H9 (cell line): ENCODE results near the gene BDNF. TPM values are rescaled to one million over a fixed set of nuclear protein-coding genes. Genes with fewer than 3 reads are reported as not detected.

Source experiments
- DNase-seq: peaks from one replicate; pipeline ENCODE4 v3.0.0-alpha.2; 2017
- H2AFZ ChIP-seq: one replicate; pipeline ENCODE4 v1.6.1; 2013; ENCODE audit warnings: mild to moderate bottlenecking, low read length, control low read depth, moderate library complexity
- H2AK5ac ChIP-seq: 2 replicates; pipeline ENCODE4 v1.6.1; 2013; ENCODE audit warnings: low read length, control low read depth, mixed read lengths; ENCODE audit not compliant: insufficient read length
- H2BK120ac ChIP-seq: one replicate; pipeline ENCODE4 v1.6.1; 2013; ENCODE audit warnings: low read depth, mild to moderate bottlenecking, low read length, control low read depth, inconsistent platforms; ENCODE audit not compliant: poor library complexity, severe bottlenecking
- H2BK12ac ChIP-seq: 2 replicates; pipeline ENCODE4 v1.6.1; 2013; ENCODE audit warnings: low read length, control low read depth, mixed read lengths, low read depth; ENCODE audit not compliant: insufficient read length
- H2BK15ac ChIP-seq: 2 replicates; pipeline ENCODE4 v1.6.1; 2013; ENCODE audit warnings: low read depth, low read length, control low read depth
- H2BK20ac ChIP-seq: one replicate; pipeline ENCODE4 v1.6.1; 2013; ENCODE audit warnings: low read depth, mild to moderate bottlenecking, low read length, control low read depth, inconsistent platforms; ENCODE audit not compliant: poor library complexity, severe bottlenecking
- H2BK5ac ChIP-seq: 2 replicates; pipeline ENCODE4 v1.6.1; 2013; ENCODE audit warnings: low read length, control low read depth, mixed read lengths; ENCODE audit not compliant: insufficient read length
- H3K14ac ChIP-seq: 2 replicates; pipeline ENCODE4 v1.6.1; 2013; ENCODE audit warnings: low read length, control low read depth; ENCODE audit not compliant: insufficient read depth
- H3K18ac ChIP-seq: 2 replicates; pipeline ENCODE4 v1.6.1; 2013; ENCODE audit warnings: low read depth, mild to moderate bottlenecking, mixed read lengths, low read length, control low read depth; ENCODE audit not compliant: insufficient read length
- H3K23ac ChIP-seq: 2 replicates; pipeline ENCODE4 v1.6.1; 2013; ENCODE audit warnings: low read length, control low read depth, mixed read lengths, low read depth; ENCODE audit not compliant: insufficient read length
- H3K23me2 ChIP-seq: 2 replicates; pipeline ENCODE4 v1.6.1; 2013; ENCODE audit warnings: low read depth, mild to moderate bottlenecking, mixed read lengths, low read length, control low read depth; ENCODE audit not compliant: insufficient read length, poor library complexity, severe bottlenecking
- H3K27ac ChIP-seq: 2 replicates; pipeline ENCODE4 v1.5.1; 2013; ENCODE audit warnings: low read length, control low read depth, mixed read lengths, low read depth; ENCODE audit not compliant: insufficient read length
- H3K27me3 ChIP-seq: 2 replicates; pipeline ENCODE4 v1.6.1; 2013; ENCODE audit warnings: low read length, control low read depth, inconsistent platforms; ENCODE audit not compliant: insufficient read depth
- H3K4ac ChIP-seq: 2 replicates; pipeline ENCODE4 v1.6.1; 2013; ENCODE audit warnings: low read depth, mild to moderate bottlenecking, control low read depth, inconsistent platforms, low read length, moderate library complexity
- H3K4me1 ChIP-seq: 2 replicates; pipeline ENCODE4 v1.6.1; 2013; ENCODE audit warnings: low read length, control low read depth, inconsistent platforms; ENCODE audit not compliant: insufficient read depth
- H3K4me2 ChIP-seq: 2 replicates; pipeline ENCODE4 v1.6.1; 2013; ENCODE audit warnings: low read length, control low read depth, mixed read lengths; ENCODE audit not compliant: insufficient read length, insufficient read depth
- H3K56ac ChIP-seq: 2 replicates; pipeline ENCODE4 v1.6.1; 2013; ENCODE audit warnings: low read depth, mild to moderate bottlenecking, mixed read lengths, low read length, control low read depth; ENCODE audit not compliant: insufficient read length
- H3K79me1 ChIP-seq: 2 replicates; pipeline ENCODE4 v1.6.1; 2013; ENCODE audit warnings: low read depth, mild to moderate bottlenecking, moderate library complexity, low read length, control low read depth, inconsistent platforms; ENCODE audit not compliant: insufficient read depth, poor library complexity, severe bottlenecking
- H3K79me2 ChIP-seq: 2 replicates; pipeline ENCODE4 v1.6.1; 2013; ENCODE audit warnings: low read length, control low read depth, inconsistent platforms; ENCODE audit not compliant: insufficient read depth
- H3K9ac ChIP-seq: 2 replicates; pipeline ENCODE4 v1.6.1; 2013; ENCODE audit warnings: low read length, control low read depth, mixed read lengths; ENCODE audit not compliant: insufficient read length; ENCODE audit errors: extremely low read depth
- H3K9me3 ChIP-seq: one replicate; pipeline ENCODE4 v1.6.1; 2013; ENCODE audit warnings: low read depth, low read length, inconsistent platforms; ENCODE audit not compliant: control insufficient read depth
- H3T11ph ChIP-seq: one replicate; pipeline ENCODE4 v1.6.1; 2013; ENCODE audit warnings: mild to moderate bottlenecking, low read length, control low read depth, inconsistent platforms
- H4K20me1 ChIP-seq: one replicate; pipeline ENCODE4 v1.6.1; 2013; ENCODE audit not compliant: control insufficient read depth, insufficient read length, insufficient read depth
- H4K5ac ChIP-seq: 2 replicates; pipeline ENCODE4 v1.6.1; 2013; ENCODE audit warnings: low read depth, mild to moderate bottlenecking, mixed read lengths, low read length, control low read depth; ENCODE audit not compliant: insufficient read length
- H4K8ac ChIP-seq: replicated peaks from 2 replicates; pipeline ENCODE4 v1.6.1; 2013; ENCODE audit warnings: low read length, control low read depth, mixed read lengths, low read depth; ENCODE audit not compliant: insufficient read length
- H4K91ac ChIP-seq: 2 replicates; pipeline ENCODE4 v1.6.1; 2013; ENCODE audit warnings: low read depth, mild to moderate bottlenecking, moderate library complexity, mixed read lengths, low read length, control low read depth; ENCODE audit not compliant: insufficient read length
- H3K27ac Mint-ChIP-seq, 3 experiments: 2 replicates in 2 of 3; 3 replicates in 1 of 3; pipeline ENCODE4 v1.8.0; 2020 to 2021; ENCODE audit warnings: mixed read lengths in 3 of 3, mild to moderate bottlenecking in 1 of 3, moderate library complexity in 1 of 3
- H3K27me3 Mint-ChIP-seq: 2 replicates; pipeline ENCODE4 v1.8.0; 2021; ENCODE audit warnings: low read depth, mild to moderate bottlenecking, moderate library complexity, mixed read lengths
- H3K36me3 Mint-ChIP-seq, 3 experiments: 2 replicates in 2 of 3; 3 replicates in 1 of 3; pipeline ENCODE4 v1.8.0; 2020 to 2021; ENCODE audit warnings: low read depth in 3 of 3, mixed read lengths in 3 of 3; ENCODE audit not compliant: insufficient read depth in 1 of 3
- H3K4me1 Mint-ChIP-seq, 2 experiments: 2 replicates each; pipeline ENCODE4 v1.8.0; 2020; ENCODE audit warnings: mixed read lengths in 2 of 2
- H3K4me3 Mint-ChIP-seq, 2 experiments: 2 replicates in 1 of 2; 3 replicates in 1 of 2; pipeline ENCODE4 v1.8.0; 2020 to 2021; ENCODE audit warnings: mild to moderate bottlenecking in 2 of 2, mixed read lengths in 2 of 2, moderate library complexity in 1 of 2
- H3K9me3 Mint-ChIP-seq, 2 experiments: 2 replicates in 1 of 2; 3 replicates in 1 of 2; pipeline ENCODE4 v1.8.0; 2020; ENCODE audit warnings: mild to moderate bottlenecking in 2 of 2, mixed read lengths in 2 of 2, moderate library complexity in 1 of 2
- WGBS: extraction: QIAGEN DNeasy Blood & Tissue Kit; methylation state at CpG from one replicate; pipeline ENCODE4 v1.1.7; 2013; ENCODE audit warnings: missing lambda C conversion rate, low lambda C conversion rate, mixed read lengths; ENCODE audit not compliant: insufficient read length; ENCODE audit errors: extremely low coverage; 5-methylcytosine and 5-hydroxymethylcytosine counted together
- total RNA-seq: library from RNA; stranded (reverse); gene quantifications from 2 replicates; pipeline ENCODE4 v1.2.1, GENCODE V29; 2021
- TF ChIP-seq, protein P1 (sequence below): fragments of 200-600 bp; sonication (generic); conservative IDR thresholded peaks from 3 replicates; pipeline ENCODE4 v1.8.0; 2021; ENCODE audit warnings: antibody characterized with exemption, mild to moderate bottlenecking

Gene BDNF
- total RNA-seq, 1 experiment from 2014 or later = 2.7 TPM

- Histone ChIP-seq H2BK12ac (no peak overlapping the region), H3K23ac (no peak overlapping the region), H4K8ac (no peak overlapping the region), H2BK120ac (no peak overlapping the region), H3K56ac (no peak overlapping the region), H3K4me1 (peaks cover 2% of the 10 kb centered on the region; the same call in 1 of the 2 replicates), H4K20me1 (no peaks in the 10 kb centered on the region), H2BK20ac (no peak overlapping the region), H2BK5ac (no peak overlapping the region), H2BK15ac (no peak overlapping the region), H3K79me2 (peaks cover 3% of the 10 kb centered on the region; the same call in 1 of the 2 replicates), H3K18ac (no peak overlapping the region), H3K4me2 (no peak overlapping the region), H3K14ac (no peak overlapping the region), H3K79me1 (no peaks in the 10 kb centered on the region), H4K5ac (no peak overlapping the region), H3K9me3 (no peaks in the 10 kb centered on the region), H2AK5ac (no peak overlapping the region), H3K23me2 (peaks cover 3% of the 10 kb centered on the region), H3K27me3 (no peaks in the 10 kb centered on the region), H3K9ac (no peak overlapping the region), H3K27ac (no peak overlapping the region), H3K4ac (no peak overlapping the region), H2AFZ (no peak overlapping the region), H3T11ph (no peak overlapping the region), H4K91ac (no peak overlapping the region)
- H3K4me3 Mint-ChIP-seq = no peak overlapping the region
- H3K27me3 Mint-ChIP-seq = no peaks in the 10 kb centered on the region
- no peaks in the 10 kb centered on the region for H3K9me3 Mint-ChIP-seq
- no peak overlapping the region for H3K27ac Mint-ChIP-seq
- peaks cover 2 to 4% (median 3%) of the 10 kb centered on the region in 3 experiments; a peak in 3 of 7 replicates for H3K36me3 Mint-ChIP-seq
- H3K4me1 Mint-ChIP-seq = peaks cover 49 to 59% of the 10 kb centered on the region in 2 experiments
- TF ChIP-seq, protein P1, sequence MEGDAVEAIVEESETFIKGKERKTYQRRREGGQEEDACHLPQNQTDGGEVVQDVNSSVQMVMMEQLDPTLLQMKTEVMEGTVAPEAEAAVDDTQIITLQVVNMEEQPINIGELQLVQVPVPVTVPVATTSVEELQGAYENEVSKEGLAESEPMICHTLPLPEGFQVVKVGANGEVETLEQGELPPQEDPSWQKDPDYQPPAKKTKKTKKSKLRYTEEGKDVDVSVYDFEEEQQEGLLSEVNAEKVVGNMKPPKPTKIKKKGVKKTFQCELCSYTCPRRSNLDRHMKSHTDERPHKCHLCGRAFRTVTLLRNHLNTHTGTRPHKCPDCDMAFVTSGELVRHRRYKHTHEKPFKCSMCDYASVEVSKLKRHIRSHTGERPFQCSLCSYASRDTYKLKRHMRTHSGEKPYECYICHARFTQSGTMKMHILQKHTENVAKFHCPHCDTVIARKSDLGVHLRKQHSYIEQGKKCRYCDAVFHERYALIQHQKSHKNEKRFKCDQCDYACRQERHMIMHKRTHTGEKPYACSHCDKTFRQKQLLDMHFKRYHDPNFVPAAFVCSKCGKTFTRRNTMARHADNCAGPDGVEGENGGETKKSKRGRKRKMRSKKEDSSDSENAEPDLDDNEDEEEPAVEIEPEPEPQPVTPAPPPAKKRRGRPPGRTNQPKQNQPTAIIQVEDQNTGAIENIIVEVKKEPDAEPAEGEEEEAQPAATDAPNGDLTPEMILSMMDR = no peak
- WGBS = no CpG with 5 or more reads among the region's 2 CpGs
- no peak for DNase-seq
Measured at GRCh38 chr11:27692781-27693180, 7.5 kb downstream of the BDNF start.
